Spleen (tissue), 7 donors: Measurements from ENCODE around the gene PRKCE.

Experiments
- CTCF ChIP-seq, 11 experiments: fragments of 200-600 bp in 7 of 11; fragments of 450-650 bp in 4 of 11; sonication (generic) in 4 of 11; IDR thresholded peaks in 8 of 11; conservative IDR thresholded peaks in 3 of 11; 1 replicate in 7 of 11; 2 replicates in 4 of 11; pipeline versions ENCODE4 v1.4.0 to v1.8.0; 2016 to 2021; ENCODE audit warnings: antibody characterized with exemption in 11 of 11, inconsistent platforms in 4 of 11, mild to moderate bottlenecking in 1 of 11
- POLR2A ChIP-seq, 3 donors: fragments of 450-650 bp; IDR thresholded peaks; one replicate each; pipeline ENCODE4 v1.5.1; 2017; ENCODE audit warnings: antibody characterized with exemption in 3 of 3, mild to moderate bottlenecking in 1 of 3
- donor health status: DM: no; HTN: no; CAD: no; lungs with moderate emphysema.
- donor health status: DM: no; HTN: no; CAD: no.
- donor health status: DM: no; HTN: no; CAD: no.

GRCh38 chr2:46202987-46203386 lies 551.5 kb downstream of the PRKCE start:
- TF ChIP-seq CTCF (IDR thresholded peaks at IDR 0.05 in 8 of 11, conservative IDR thresholded peaks at IDR 0.05 in 3 of 11) (no peak), POLR2A (IDR thresholded peaks at IDR 0.05) (no peak)
